NCI-H82 treated with DMSO at 0.1 percent for 48 hours (cell line): ENCODE results near the gene IFRD1.
A peak's percentile ranks its signal among the peaks of the same experiment; 100 is the strongest.

Experiments
- DNase-seq: peaks from one replicate; lab custom pipeline; 2025; ENCODE audit not compliant: unreplicated experiment; lab: John Stamatoyannopoulos, UW

Gene IFRD1

DNA sequence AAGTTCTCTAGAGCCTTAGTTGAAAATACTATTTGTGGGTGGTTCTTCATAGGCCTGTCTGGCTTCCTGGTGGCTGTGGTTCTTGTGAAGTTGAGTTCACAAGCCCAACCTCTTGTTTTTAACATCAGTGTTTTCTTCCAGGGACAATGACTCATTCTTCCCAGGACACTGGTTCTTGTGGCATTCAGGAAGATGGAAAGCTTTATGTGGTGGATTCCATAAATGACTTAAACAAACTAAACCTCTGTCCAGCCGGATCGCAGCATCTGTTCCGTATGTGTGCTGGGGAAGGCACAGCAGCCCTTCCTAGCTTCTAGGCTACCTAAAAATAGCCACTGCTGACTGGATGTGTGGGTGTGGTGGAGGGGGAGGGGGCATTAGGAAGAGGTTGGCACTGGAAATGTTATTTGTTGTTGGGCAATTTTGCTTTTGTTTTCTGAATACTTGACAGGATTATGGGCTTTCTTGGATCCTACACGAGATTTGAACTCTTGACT lies 34.5 kb downstream of the IFRD1 start:
- DNase-seq = peak; percentile 8

DNA sequence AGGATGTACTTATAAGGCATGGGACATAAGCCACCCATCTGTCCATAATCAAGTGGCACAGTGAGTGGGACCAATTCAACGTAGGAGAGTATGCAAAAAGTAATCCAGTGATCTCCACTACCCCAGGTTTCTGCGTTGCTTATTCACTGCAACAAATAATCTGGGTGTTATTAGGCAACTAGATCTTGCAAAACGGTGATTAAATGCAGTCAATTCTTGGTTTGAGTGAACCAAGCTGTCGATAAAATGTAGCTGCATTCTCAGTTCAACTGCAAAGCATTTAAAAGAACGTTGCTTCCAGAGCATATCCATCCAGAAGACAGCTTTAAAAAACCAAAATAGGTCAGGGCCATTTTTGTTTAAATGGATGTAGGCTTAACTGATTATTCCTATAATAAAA lies 35.5 kb downstream of the IFRD1 start:
- DNase-seq = no peak

GRCh38 chr7:112487457-112488263 lies 37.4 kb downstream of the IFRD1 start:
- no peak for DNase-seq

- DNase-seq = no peak
These were observed 37.9 kb downstream of the IFRD1 start for GRCh38 chr7:112488264-112488552.

DNA sequence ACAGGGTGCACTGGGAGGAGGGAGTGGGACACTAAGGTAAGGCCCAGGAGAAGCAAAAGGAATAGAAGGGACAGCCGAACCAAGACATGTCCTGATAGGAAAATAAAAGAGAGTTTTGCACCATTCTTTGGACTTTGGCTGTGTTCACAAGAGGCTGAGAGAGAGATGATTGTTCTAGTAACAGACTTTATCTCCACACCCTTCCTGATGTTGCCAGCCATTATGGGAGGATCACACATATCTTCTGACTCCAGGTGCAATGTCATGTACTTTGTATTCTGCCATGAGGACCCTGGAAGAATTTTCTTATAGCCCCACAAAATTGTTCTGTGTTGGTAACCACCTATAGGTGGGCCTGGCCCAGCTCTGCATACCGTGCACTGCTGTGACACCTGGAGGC lies 41.9 kb downstream of the IFRD1 start:
- no peak for DNase-seq

DNA sequence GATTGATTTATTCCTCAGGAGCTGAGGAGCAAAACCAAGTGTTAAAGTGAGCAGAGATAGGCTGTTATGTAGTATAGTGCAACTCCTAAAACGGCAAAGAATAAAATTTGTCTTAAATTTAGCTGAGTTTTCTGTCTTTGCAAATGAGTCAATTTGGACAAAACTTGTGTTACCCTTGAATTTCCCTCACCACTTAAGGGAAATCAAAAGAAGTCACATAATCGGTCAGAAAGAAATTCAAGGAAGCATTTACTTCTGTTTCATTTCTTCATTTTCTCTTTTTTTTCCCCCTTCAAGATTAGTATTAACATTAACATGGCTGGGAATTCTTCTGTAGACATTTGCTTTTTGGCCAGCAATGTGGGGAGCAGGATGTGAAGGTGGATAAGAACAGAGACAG lies 44.4 kb downstream of the IFRD1 start:
- no peak for DNase-seq

GRCh38 chr7:112495156-112495788 lies 45.0 kb downstream of the IFRD1 start:
- DNase-seq = no peak

DNA sequence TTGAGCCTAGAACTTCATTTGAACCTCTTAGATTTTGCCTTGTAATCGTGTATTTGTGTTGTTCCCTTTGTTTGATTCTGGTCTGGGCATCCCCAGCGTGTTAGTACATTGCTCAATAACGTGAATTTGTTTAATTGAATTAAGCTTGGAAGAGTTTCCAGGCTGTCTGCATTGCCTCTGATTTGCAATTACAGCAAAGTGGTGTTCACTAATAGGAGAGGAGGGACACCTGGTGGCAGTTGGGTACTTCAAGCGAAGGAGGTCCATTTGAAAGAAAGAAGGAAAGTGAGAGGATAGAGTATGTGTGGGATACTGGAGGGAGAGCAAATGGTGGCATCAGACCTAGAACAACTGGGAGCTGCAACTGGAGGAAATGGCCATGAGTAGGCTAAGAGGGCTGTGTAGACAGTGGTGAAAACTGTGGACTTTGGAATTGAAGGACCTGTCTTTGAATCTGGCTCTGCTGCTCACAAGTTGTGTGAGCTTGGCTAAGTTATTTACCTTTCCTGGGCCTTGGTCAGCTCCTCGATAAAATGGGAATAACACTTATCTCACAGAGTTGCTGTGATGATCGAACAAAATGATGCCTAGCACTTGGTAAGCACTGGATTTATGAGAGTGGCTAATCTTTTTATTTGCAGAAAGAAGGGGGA lies 45.7 kb downstream of the IFRD1 start:
- DNase-seq = peak; percentile 42

DNA sequence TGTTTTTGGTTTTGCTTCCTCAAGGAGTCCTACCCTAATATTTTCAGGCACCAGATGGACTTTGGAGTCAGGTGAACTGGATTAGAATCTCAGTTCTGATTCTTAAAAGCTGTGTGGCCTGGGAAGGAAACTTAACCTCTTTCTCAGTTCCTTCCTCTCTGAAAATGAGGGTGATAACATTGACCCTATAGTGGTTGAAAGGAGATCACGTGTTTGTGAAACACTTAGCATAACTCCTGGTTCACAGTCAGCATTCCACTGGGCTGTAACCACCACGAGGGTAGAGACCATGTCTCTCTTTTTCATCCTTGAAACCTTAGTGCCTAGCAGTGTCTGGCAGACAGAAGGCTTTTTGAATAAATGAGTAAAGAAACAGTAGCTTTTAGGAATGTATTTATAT lies 47.2 kb downstream of the IFRD1 start:
- no peak for DNase-seq

DNA sequence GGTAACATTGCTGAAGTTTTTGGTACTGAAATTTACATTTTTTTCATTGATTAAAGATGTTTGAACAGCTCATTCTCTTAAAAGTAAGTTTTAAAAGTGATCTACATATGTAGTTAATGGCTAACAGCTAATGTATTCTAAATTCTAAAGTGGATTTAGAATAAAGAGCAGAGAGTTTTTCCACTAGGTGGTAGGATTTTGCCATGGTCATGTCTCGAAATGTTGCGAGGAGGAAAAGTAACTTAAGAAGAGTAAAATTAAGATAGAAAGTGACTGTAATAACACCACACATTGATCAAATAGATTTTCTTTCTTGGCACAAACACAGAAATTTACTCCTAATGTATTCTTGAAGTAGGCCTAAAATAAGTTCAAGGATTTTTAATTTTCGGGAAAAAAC lies 50.4 kb downstream of the IFRD1 start:
- no peak for DNase-seq

DNA sequence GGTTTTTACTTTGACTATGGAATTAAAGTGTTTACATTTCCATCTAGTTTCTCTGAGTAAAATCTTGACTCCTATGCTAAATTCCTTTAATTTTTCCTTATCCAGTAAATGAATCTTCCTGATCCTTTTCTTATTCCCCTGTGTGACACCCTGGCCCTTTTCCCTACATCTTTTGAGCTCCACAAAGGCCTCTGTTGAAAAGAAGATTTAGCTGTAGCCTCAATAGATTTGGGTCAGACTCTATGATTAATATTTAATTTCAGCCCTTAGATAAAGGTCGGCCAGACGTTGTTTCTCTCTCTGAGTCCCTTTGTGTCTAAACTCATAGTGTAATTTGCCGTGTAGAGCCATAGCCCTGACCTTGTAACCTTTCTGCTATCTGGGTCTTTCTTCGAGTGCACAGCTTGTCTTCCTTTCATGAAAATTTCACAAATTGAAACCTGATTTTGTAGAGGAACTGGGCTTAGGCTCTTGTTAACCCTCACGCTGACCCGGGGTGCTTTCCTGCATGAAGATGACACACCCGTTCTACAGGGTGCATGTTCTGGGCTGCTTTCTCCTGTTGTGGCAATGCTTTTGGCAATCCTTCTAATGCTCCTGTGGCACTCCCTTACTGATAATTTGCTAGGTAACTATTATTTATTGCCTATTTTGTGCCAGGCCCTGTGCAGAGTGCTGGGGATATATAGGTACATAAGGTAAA lies 51.7 kb downstream of the IFRD1 start:
- DNase-seq = no peak

GRCh38 chr7:112502700-112503099 lies 52.4 kb downstream of the IFRD1 start:
- no peak for DNase-seq

- DNase-seq = no peak
These were observed 53.2 kb downstream of the IFRD1 start for GRCh38 chr7:112503361-112503972.

DNA sequence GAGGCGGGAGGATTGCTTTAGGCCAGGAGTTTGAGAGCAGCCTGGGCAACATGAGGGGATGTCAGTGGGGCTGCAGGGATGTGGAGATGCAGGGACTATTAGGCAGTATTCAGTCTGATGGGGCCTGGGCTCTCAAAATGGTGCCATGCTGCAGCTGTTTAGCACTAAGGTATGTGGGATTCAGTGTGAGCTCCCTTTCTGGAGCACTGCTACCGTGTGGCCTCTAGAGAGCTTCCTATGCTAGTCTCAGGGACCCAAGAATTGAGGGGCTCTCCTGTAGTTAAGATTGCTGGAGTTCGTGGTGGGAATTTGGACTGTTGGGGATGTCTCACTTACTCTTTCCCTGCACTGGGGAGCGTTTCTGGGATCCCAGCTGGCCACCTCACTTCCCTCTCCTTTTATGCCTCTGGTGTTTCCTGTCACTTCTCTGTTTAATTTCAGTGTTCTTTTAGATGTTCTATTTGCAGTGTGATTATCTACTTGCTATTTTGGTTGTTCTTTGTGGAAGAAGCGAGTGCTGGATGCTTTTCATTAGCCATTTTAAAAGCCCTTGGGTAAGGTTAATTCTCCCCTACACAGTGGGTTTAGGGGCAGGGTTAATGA lies 53.9 kb downstream of the IFRD1 start:
- DNase-seq = no peak

- DNase-seq = no peak
These were observed 55.2 kb downstream of the IFRD1 start for GRCh38 chr7:112505495-112505894.

DNA sequence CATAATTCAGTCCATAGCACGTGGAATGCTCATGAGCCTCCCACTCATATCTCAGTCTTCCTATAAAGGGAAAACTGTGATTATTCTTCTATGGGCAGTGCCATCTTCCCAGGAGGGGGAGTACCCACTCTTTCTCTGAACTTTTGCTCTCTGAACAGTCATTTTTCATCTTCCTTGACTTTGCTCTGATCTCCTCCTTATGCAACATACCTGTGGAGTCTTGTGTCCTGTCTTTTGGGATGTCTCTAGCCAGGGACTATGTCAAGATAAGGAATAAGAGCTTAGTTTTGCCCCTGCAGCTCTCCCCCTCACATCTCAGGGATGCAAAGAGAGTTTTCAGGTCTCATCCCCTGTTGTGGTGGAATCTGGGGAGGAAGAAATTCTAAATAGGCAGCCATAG lies 58.1 kb downstream of the IFRD1 start:
- DNase-seq = no peak

- no peak for DNase-seq
These were observed 59.1 kb downstream of the IFRD1 start for GRCh38 chr7:112509402-112509801.

- no peak for DNase-seq
These were observed 59.9 kb downstream of the IFRD1 start for GRCh38 chr7:112510001-112510742.

GRCh38 chr7:112510743-112511110 lies 60.5 kb downstream of the IFRD1 start:
- DNase-seq = no peak
